HEK293 (cell line): ENCODE measurements around the gene SUSD4.

Experiments
- CTCF ChIA-PET: fragments of 350-600 bp; formaldehyde crosslinking; extraction: SDS; loops from one replicate; lab custom pipeline; 2021; ENCODE audit warnings: antibody characterized with exemption; lab: Yijun Ruan, JAX
- POLR2A ChIA-PET: fragments of 300-600 bp; formaldehyde crosslinking; extraction: SDS; loops from one replicate; lab custom pipeline; 2020; ENCODE audit warnings: antibody characterized with exemption, inconsistent platforms; lab: Yijun Ruan, JAX
- H3K27ac ChIP-seq: fragments of 200-500 bp; sonication (Bioruptor generic); 2 replicates; pipeline ENCODE4 v1.5.1; 2014; ENCODE audit warnings: low read depth, low read length, control low read depth, inconsistent platforms; ENCODE audit errors: extremely low read depth
- H3K36me3 ChIP-seq, 2 experiments: fragments of 200-500 bp in 1 of 2; sonication (Bioruptor generic) in 1 of 2; 1 replicate in 1 of 2; 2 replicates in 1 of 2; pipeline ENCODE4 v1.5.1; 2014 to 2017; ENCODE audit warnings: inconsistent platforms in 2 of 2, low read length in 2 of 2; ENCODE audit not compliant: control insufficient read depth in 2 of 2, insufficient read depth in 1 of 2
- H3K4me1 ChIP-seq: fragments of 200-500 bp; sonication (Bioruptor generic); 2 replicates; pipeline ENCODE4 v1.5.1; 2014; ENCODE audit warnings: mild to moderate bottlenecking, low read length, inconsistent platforms; ENCODE audit not compliant: control insufficient read depth, insufficient read depth
- H3K4me3 ChIP-seq: 2 replicates; pipeline ENCODE4 v1.5.1; 2011; ENCODE audit warnings: low read depth, mild to moderate bottlenecking, control low read depth, low read length, moderate library complexity
- H3K9me3 ChIP-seq: fragments of 200-500 bp; sonication (Bioruptor generic); 2 replicates; pipeline ENCODE4 v1.5.1; 2014; ENCODE audit warnings: low read depth, low read length, inconsistent platforms; ENCODE audit not compliant: control insufficient read depth, insufficient read depth
- BCL11B ChIP-seq: fragments of 450-650 bp; formaldehyde crosslinking; IDR thresholded peaks from 2 replicates; pipeline ENCODE4 v1.5.1; 2016; ENCODE audit warnings: low read depth, missing biosample characterization, missing genetic modification characterization
- GLI4 ChIP-seq: fragments of 450-650 bp; formaldehyde crosslinking; IDR thresholded peaks from 2 replicates; pipeline ENCODE4 v1.5.1; 2016; ENCODE audit warnings: missing biosample characterization, missing genetic modification characterization
- KLF17 ChIP-seq: fragments of 450-650 bp; formaldehyde crosslinking; IDR thresholded peaks from 2 replicates; pipeline ENCODE4 v1.5.1; 2016; ENCODE audit warnings: missing biosample characterization, missing genetic modification characterization
- OSR2 ChIP-seq: fragments of 450-650 bp; formaldehyde crosslinking; IDR thresholded peaks from 2 replicates; pipeline ENCODE4 v1.5.1; 2016; ENCODE audit warnings: missing biosample characterization, missing genetic modification characterization
- OVOL3 ChIP-seq: fragments of 450-650 bp; formaldehyde crosslinking; IDR thresholded peaks from 2 replicates; pipeline ENCODE4 v1.5.1; 2016; ENCODE audit warnings: missing biosample characterization, missing genetic modification characterization
- ZBTB1 ChIP-seq: fragments of 450-650 bp; formaldehyde crosslinking; IDR thresholded peaks from 2 replicates; pipeline ENCODE4 v1.5.1; 2016; ENCODE audit warnings: missing biosample characterization, missing genetic modification characterization
- ZNF140 ChIP-seq: fragments of 450-650 bp; formaldehyde crosslinking; IDR thresholded peaks from 2 replicates; pipeline ENCODE4 v1.5.1; 2016; ENCODE audit warnings: missing biosample characterization, missing genetic modification characterization
- ZNF148 ChIP-seq: fragments of 450-650 bp; formaldehyde crosslinking; IDR thresholded peaks from 2 replicates; pipeline ENCODE4 v1.5.0; 2017; ENCODE audit warnings: missing biosample characterization, missing genetic modification characterization, borderline replicate concordance
- ZNF19 ChIP-seq: fragments of 450-650 bp; formaldehyde crosslinking; IDR thresholded peaks from 2 replicates; pipeline ENCODE4; 2016; ENCODE audit warnings: missing biosample characterization, missing genetic modification characterization, low read depth
- ZNF202 ChIP-seq: fragments of 450-650 bp; formaldehyde crosslinking; IDR thresholded peaks from 2 replicates; pipeline ENCODE4 v1.5.1; 2016; ENCODE audit warnings: missing biosample characterization, missing genetic modification characterization, borderline replicate concordance
- ZNF239 ChIP-seq: fragments of 450-650 bp; formaldehyde crosslinking; IDR thresholded peaks from 2 replicates; pipeline ENCODE4 v1.5.1; 2016; ENCODE audit warnings: missing biosample characterization, missing genetic modification characterization
- ZNF341 ChIP-seq: fragments of 450-650 bp; formaldehyde crosslinking; IDR thresholded peaks from 2 replicates; pipeline ENCODE4; 2016; ENCODE audit warnings: low read depth, missing biosample characterization, missing genetic modification characterization
- ZNF423 ChIP-seq: fragments of 450-650 bp; formaldehyde crosslinking; IDR thresholded peaks from 2 replicates; pipeline ENCODE4 v1.5.1; 2016; ENCODE audit warnings: missing biosample characterization, missing genetic modification characterization
- ZNF501 ChIP-seq: fragments of 450-650 bp; formaldehyde crosslinking; IDR thresholded peaks from 2 replicates; pipeline ENCODE4 v1.5.1; 2016; ENCODE audit warnings: missing biosample characterization, missing genetic modification characterization
- ZNF596 ChIP-seq: fragments of 450-650 bp; IDR thresholded peaks from 2 replicates; pipeline ENCODE4 v1.5.0; 2018; ENCODE audit warnings: missing biosample characterization, mild to moderate bottlenecking, missing genetic modification characterization, moderate library complexity
- ZNF664 ChIP-seq: fragments of 450-650 bp; formaldehyde crosslinking; IDR thresholded peaks from 2 replicates; pipeline ENCODE4 v1.5.1; 2016; ENCODE audit warnings: missing biosample characterization, missing genetic modification characterization
- ZNF704 ChIP-seq: fragments of 450-650 bp; formaldehyde crosslinking; IDR thresholded peaks from 2 replicates; pipeline ENCODE4 v1.5.1; 2016; ENCODE audit warnings: missing biosample characterization, missing genetic modification characterization
- ZNF76 ChIP-seq: fragments of 450-650 bp; formaldehyde crosslinking; IDR thresholded peaks from 2 replicates; pipeline ENCODE4; 2016; ENCODE audit warnings: low read depth, missing biosample characterization, missing genetic modification characterization, borderline replicate concordance
- ZNF792 ChIP-seq: fragments of 450-650 bp; formaldehyde crosslinking; IDR thresholded peaks from 2 replicates; pipeline ENCODE4 v1.5.1; 2016; ENCODE audit warnings: missing biosample characterization, missing genetic modification characterization
- ZSCAN5A ChIP-seq: fragments of 450-650 bp; formaldehyde crosslinking; IDR thresholded peaks from 2 replicates; pipeline ENCODE4 v1.5.1; 2016; ENCODE audit warnings: missing biosample characterization, missing genetic modification characterization

SUSD4 gene

GRCh38 chr1:223410036-223410435 lies 46.1 kb upstream of the SUSD4 start:
- POLR2A ChIA-PET: interaction anchor here (0.7 kb wide), 1 partner anchor 81 kb away, joined by 4 read pairs; no protein-coding TSS in a partner anchor
- H3K4me3 ChIP-seq: no peak overlapping the region
- CTCF ChIA-PET: interaction anchor here (1.3 kb wide), 1 partner anchor 11 kb away, joined by 3 read pairs; no protein-coding TSS in a partner anchor

GRCh38 chr1:223405507-223405906 lies 41.5 kb upstream of the SUSD4 start:
- H3K36me3 ChIP-seq: no peaks in the 10 kb centered on the region
- ChIA-PET POLR2A (no interaction called here), CTCF (interaction anchor here (0.6 kb wide), 1 partner anchor 130 kb away, joined by 5 read pairs; no protein-coding TSS in a partner anchor)
- H3K4me3 ChIP-seq: no peak overlapping the region
- no peak for TF ChIP-seq KLF17
- no peak for TF ChIP-seq ZNF19 (tag by site-specific recombination)
- TF ChIP-seq ZNF664 (tag by site-specific recombination): no peak
- no peak for TF ChIP-seq GLI4 (tag by site-specific recombination)
- TF ChIP-seq ZNF501 (tag by site-specific recombination): no peak
- no peak for TF ChIP-seq ZNF76 (tag by site-specific recombination)
- TF ChIP-seq ZNF704 (tag by site-specific recombination): no peak
- no peak for TF ChIP-seq ZBTB1
- no peak for TF ChIP-seq OSR2 (tag by site-specific recombination)
- no peak for TF ChIP-seq ZNF341 (tag by site-specific recombination)
- no peak for TF ChIP-seq OVOL3 (tag by site-specific recombination)
- no peak for TF ChIP-seq ZNF140
- no peak for TF ChIP-seq ZNF596 (tag by site-specific recombination)
- TF ChIP-seq ZNF792 (tag by site-specific recombination): no peak
- TF ChIP-seq BCL11B (tag by site-specific recombination): no peak
- TF ChIP-seq ZNF202 (tag by site-specific recombination): no peak
- TF ChIP-seq ZNF148 (tag by site-specific recombination): no peak
- TF ChIP-seq ZSCAN5A (tag by site-specific recombination): no peak
- 0 out of 2 replicates have a peak, but pooled peaks cover 4% of the 10 kb centered on the region for H3K4me1 ChIP-seq
- no peaks in the 10 kb centered on the region for H3K9me3 ChIP-seq
- no peak overlapping the region for H3K27ac ChIP-seq

More at GRCh38 chr1:223410036-223410435, 46.1 kb upstream of the SUSD4 start:
- no peak overlapping the region for H3K27ac ChIP-seq
- no peaks in the 10 kb centered on the region for H3K4me1 ChIP-seq
- TF ChIP-seq ZNF239 (tag by site-specific recombination) (no peak), ZNF423 (no peak)
- H3K36me3 ChIP-seq: no peaks in the 10 kb centered on the region
- no peaks in the 10 kb centered on the region for H3K9me3 ChIP-seq
